ENCODE measurements around the gene SPATA20.
A peak's percentile ranks its signal among the peaks of the same experiment; 100 is the strongest.

Gene SPATA20

DNA sequence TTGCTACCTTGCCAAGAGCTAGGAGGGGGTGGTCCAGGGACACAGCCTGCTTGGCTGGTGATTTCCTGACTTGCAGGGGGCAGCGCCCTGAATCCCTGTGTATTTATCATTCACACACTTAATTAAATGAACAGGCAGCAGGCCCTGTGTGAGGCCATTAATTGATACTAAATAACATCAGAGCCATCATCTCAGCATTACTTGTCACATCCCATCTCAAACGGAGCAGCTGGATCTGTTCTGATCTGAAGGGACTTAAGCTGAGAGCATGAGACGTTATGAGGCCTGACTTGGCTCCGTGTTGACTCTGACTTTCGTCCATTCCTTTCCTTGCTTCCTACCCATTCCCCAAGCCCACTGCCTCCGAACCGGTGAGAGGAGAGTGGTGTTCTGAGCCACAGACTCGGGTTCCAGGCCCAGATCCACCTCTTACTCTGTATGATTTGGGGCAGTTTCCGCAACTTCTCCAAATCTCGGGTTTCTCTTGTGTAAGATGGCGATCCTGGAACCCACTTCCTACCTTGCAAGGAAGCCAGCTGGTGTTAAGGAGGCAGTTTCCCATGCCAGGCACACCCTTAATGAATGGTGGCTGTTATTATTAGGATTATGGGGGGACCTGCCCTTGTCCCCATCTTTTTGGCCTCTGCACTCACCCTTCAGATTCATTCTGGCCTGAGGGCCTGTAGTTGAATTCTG lies 47.3 kb downstream of the SPATA20 start:
- DNase-seq (ENCODE audit: low spot score) = no peak
- TF ChIP-seq, protein P1, sequence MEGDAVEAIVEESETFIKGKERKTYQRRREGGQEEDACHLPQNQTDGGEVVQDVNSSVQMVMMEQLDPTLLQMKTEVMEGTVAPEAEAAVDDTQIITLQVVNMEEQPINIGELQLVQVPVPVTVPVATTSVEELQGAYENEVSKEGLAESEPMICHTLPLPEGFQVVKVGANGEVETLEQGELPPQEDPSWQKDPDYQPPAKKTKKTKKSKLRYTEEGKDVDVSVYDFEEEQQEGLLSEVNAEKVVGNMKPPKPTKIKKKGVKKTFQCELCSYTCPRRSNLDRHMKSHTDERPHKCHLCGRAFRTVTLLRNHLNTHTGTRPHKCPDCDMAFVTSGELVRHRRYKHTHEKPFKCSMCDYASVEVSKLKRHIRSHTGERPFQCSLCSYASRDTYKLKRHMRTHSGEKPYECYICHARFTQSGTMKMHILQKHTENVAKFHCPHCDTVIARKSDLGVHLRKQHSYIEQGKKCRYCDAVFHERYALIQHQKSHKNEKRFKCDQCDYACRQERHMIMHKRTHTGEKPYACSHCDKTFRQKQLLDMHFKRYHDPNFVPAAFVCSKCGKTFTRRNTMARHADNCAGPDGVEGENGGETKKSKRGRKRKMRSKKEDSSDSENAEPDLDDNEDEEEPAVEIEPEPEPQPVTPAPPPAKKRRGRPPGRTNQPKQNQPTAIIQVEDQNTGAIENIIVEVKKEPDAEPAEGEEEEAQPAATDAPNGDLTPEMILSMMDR (IDR thresholded peaks at IDR 0.05; ENCODE audit: extremely low read depth, missing control alignments) = no peak

DNA sequence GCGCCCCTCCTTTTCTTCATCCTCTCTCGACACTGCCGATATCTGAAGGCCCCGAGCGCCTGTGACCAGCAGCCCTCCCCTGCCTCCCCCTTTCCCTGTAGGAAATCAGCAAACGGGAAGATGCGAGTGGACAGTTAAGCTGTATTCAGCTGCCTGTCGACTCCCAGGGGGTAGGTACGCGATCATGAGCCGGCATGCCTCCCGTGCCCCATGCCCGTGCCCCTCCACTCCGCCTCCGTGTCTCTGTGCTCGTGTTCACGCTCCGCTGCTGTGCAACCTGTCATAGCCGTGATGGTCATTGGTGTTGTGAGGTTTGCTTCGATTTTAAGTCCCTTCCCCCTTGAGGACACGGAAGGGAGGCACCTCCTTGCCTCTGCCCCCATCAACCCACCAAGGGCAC lies 47.9 kb downstream of the SPATA20 start:
- TF ChIP-seq, protein P1 (IDR thresholded peaks at IDR 0.05; ENCODE audit: extremely low read depth, missing control alignments) = no peak
- DNase-seq (ENCODE audit: low spot score) = no peak

DNA sequence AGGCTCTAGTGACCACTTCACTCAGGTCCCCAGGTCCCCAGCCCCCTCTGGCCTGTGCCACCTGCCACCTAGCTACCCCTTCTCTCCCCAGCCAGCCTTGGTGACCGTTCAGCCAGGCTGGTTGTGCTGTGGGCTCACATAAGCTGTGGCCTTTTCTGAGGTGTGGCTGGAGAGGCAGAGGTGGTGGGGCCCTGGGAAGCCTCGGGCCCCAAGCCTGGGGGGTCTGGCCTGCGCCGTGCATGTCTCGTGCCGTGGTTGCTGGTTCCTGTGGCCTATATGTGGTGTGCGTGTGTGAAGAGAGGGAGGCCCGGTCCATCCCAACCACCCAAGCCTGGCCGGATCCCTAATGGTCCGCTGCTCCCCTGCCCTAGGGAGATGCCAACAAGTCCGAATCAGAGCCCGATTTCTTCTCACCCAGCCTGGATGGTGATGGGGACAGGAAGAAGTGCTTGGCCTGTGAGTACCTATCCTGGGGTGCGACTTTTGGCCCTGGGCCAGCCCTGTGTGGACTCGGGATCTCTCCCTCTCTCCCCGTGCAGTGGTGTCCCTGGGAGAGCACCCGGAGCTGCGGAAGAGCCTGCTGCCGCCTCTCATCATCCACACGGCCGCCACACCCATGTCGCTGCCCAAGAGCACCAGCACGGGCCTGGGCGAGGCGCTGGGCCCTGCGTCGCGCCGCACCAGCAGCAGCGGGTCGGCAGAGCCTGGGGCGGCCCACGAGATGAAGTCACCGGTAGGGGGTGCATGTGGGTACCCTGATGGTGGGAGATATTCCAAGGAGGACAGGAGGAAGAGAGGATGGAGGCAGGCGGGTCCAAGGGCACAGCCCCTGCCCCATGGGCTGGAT lies 49.4 kb downstream of the SPATA20 start:
- TF ChIP-seq, protein P1 (IDR thresholded peaks at IDR 0.05; ENCODE audit: extremely low read depth, missing control alignments) = no peak

DNA sequence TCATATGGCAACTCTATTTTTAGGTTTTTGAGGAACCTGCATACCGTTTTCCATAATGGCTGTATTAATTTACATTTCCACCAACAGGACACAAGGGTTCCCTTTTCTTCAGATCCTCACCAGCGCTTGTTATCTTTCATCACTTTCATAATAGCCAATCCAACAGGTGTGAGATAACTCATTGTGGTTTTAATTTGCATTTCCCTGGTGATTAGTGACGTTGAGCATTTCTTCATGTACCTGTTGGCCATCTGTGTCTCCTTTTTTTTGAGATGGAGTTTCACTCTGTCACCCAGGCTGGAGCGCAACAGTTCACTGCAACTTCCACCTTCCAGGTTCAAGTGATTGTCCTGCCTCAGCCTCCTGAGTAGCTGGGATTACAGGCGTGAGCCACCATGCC lies 51.5 kb downstream of the SPATA20 start:
- DNase-seq (ENCODE audit: low spot score) = no peak

More for the DNA sequence above, 49.4 kb downstream of the SPATA20 start:
- peak; percentile 53 for DNase-seq (ENCODE audit: low spot score)

DNA sequence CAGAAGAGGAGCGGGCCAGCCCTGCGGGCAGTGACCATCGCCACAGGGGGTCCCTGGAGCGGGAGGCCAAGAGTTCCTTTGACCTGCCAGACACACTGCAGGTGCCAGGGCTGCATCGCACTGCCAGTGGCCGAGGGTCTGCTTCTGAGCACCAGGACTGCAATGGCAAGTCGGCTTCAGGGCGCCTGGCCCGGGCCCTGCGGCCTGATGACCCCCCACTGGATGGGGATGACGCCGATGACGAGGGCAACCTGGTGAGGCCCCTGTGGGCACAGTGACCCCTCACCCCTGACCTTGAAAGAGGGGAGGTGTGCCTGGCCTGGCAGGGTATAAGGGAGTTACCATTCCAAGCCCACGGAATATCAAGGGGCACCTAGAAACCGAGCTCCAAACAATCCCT lies 52.6 kb downstream of the SPATA20 start:
- DNase-seq (ENCODE audit: low spot score) = no peak
- TF ChIP-seq, protein P1 (IDR thresholded peaks at IDR 0.05; ENCODE audit: extremely low read depth, missing control alignments) = no peak

More for the DNA sequence above, 51.5 kb downstream of the SPATA20 start:
- TF ChIP-seq, protein P1 (IDR thresholded peaks at IDR 0.05; ENCODE audit: extremely low read depth, missing control alignments) = no peak

DNA sequence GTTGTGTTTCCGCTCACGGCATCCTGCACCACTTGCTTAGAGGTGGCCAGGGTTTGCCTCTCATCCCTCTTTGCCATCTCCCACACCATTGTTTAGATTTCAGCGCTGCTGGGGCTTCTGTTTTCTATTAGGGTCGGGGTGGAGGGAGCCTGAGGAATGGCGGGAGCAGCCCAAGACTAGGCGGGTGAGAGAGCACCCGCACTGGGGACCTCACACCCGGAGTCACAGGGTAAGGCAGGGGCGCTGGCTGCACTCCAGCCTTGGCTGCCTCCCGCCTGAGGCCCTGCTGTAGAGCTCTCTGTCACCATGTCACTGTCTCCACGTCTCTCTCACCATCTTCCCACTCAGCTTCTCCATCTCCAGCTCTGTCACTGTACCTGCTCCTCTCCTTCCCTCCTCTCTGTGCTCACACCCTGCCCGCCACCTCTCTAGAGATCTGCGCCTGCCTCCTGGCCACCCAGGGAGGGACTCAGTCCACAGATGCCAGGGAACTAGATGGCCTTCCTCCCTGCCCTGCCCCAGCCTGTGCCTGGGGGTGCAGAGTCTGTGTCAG lies 54.9 kb downstream of the SPATA20 start:
- no peak for DNase-seq (ENCODE audit: low spot score)
- TF ChIP-seq, protein P1 (IDR thresholded peaks at IDR 0.05; ENCODE audit: extremely low read depth, missing control alignments) = no peak

DNA sequence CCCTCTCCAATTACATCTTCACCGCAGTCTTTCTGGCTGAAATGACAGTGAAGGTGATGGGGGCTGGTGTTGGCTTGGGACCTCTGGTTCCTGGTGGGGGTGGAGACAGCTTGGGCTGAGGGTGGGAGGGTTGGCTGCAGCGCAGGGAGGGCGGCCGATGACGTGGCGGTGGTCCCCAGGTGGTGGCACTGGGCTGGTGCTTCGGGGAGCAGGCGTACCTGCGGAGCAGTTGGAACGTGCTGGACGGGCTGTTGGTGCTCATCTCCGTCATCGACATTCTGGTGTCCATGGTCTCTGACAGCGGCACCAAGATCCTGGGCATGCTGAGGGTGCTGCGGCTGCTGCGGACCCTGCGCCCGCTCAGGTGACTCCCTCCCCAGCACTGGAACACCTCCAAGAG lies 55.9 kb downstream of the SPATA20 start:
- DNase-seq (ENCODE audit: low spot score) = no peak
- TF ChIP-seq, protein P1 (IDR thresholded peaks at IDR 0.05; ENCODE audit: extremely low read depth, missing control alignments) = no peak

Data from GM20000 (cell line).